CD4-positive, alpha-beta memory T cell (primary cell): ENCODE measurements around the gene DNAJC9. TPM values are rescaled to one million over a fixed set of nuclear protein-coding genes. Genes with fewer than 3 reads are reported as not detected.

Experiments
- CTCF ChIA-PET: fragments of 350-600 bp; sonication (Branson Sonifier 250); formaldehyde crosslinking; loops from one replicate; lab custom pipeline; 2021; ENCODE audit warnings: inconsistent platforms; ENCODE audit not compliant: partially characterized antibody; lab: Charles Lee
- POLR2A ChIA-PET: fragments of 350-600 bp; sonication (Branson Sonifier 250); formaldehyde crosslinking; loops from one replicate; lab custom pipeline; 2021; ENCODE audit not compliant: partially characterized antibody; lab: Charles Lee
- DNase-seq, 5 donors: peaks; one replicate each; pipeline versions ENCODE4 v3.0.0 to v3.0.0-alpha.2; 2020 to 2022; ENCODE audit warnings: mixed read lengths in 1 of 5
- H3K27ac ChIP-seq: one replicate; pipeline ENCODE4 v1.7.0; 2013; ENCODE audit warnings: low read depth, low read length
- H3K27me3 ChIP-seq: 2 replicates; pipeline ENCODE4 v1.7.0; 2013; ENCODE audit warnings: mild to moderate bottlenecking, low read length, moderate library complexity; ENCODE audit not compliant: insufficient read depth
- H3K36me3 ChIP-seq: 2 replicates; pipeline ENCODE4 v1.7.0; 2013; ENCODE audit warnings: mild to moderate bottlenecking, low read length, moderate library complexity; ENCODE audit not compliant: insufficient read depth
- H3K4me1 ChIP-seq: 2 replicates; pipeline ENCODE4 v1.7.0; 2013; ENCODE audit warnings: mild to moderate bottlenecking, low read length, moderate library complexity; ENCODE audit not compliant: insufficient read depth
- H3K4me3 ChIP-seq, 2 donors: one replicate each; pipeline ENCODE4 v1.7.0; 2013; ENCODE audit warnings: low read length in 2 of 2, mild to moderate bottlenecking in 1 of 2
- H3K9me3 ChIP-seq, 2 donors: one replicate each; pipeline ENCODE4 v1.7.0; 2013; ENCODE audit warnings: low read length in 2 of 2, control low read depth in 1 of 2; ENCODE audit not compliant: control insufficient read depth in 1 of 2
- H3K27ac Mint-ChIP-seq, 7 donors: one replicate each; pipeline ENCODE4 v1.8.0; 2020 to 2021; ENCODE audit warnings: mixed read lengths in 7 of 7, mild to moderate bottlenecking in 6 of 7, inconsistent platforms in 3 of 7, moderate library complexity in 3 of 7
- H3K27me3 Mint-ChIP-seq, 2 donors: one replicate each; pipeline ENCODE4 v1.8.0; 2020 to 2021; ENCODE audit warnings: mixed read lengths in 2 of 2
- H3K36me3 Mint-ChIP-seq, 2 donors: one replicate each; pipeline ENCODE4 v1.8.0; 2020 to 2021; ENCODE audit warnings: mixed read lengths in 2 of 2, inconsistent platforms in 1 of 2, mild to moderate bottlenecking in 1 of 2
- H3K4me1 Mint-ChIP-seq, 4 donors: one replicate each; pipeline ENCODE4 v1.8.0; 2020 to 2021; ENCODE audit warnings: mixed read lengths in 4 of 4, mild to moderate bottlenecking in 1 of 4
- H3K4me3 Mint-ChIP-seq, 8 donors: one replicate each; pipeline ENCODE4 v1.8.0; 2020 to 2021; ENCODE audit warnings: mixed read lengths in 8 of 8, mild to moderate bottlenecking in 7 of 8, moderate library complexity in 6 of 8, inconsistent platforms in 3 of 8
- H3K9me3 Mint-ChIP-seq, 8 donors: one replicate each; pipeline ENCODE4 v1.8.0; 2020 to 2021; ENCODE audit warnings: mixed read lengths in 8 of 8, mild to moderate bottlenecking in 5 of 8, inconsistent platforms in 3 of 8, moderate library complexity in 1 of 8
- intact Hi-C: fragments of 100-400 bp; cut with micrococcal nuclease; formaldehyde crosslinking; loops from one replicate; pipeline ENCODE4 v1.15.1; 2023
- polyA plus RNA-seq, 2 donors: library from polyadenylated mRNA; unstranded; fragments of 300-500 nt; fragmentation: Illumina TruSeq; gene quantifications; one replicate each; pipeline ENCODE4 v1.2.3, GENCODE V29; 2021
- total RNA-seq, 2 experiments: library from RNA; stranded (reverse); gene quantifications; one replicate each; pipeline ENCODE4 v1.2.3, GENCODE V29; 2021

The DNAJC9 gene
- total and polyA plus RNA-seq, 4 experiments from 2014 or later: 31.6 to 40.1 (median 31.6) TPM

DNA sequence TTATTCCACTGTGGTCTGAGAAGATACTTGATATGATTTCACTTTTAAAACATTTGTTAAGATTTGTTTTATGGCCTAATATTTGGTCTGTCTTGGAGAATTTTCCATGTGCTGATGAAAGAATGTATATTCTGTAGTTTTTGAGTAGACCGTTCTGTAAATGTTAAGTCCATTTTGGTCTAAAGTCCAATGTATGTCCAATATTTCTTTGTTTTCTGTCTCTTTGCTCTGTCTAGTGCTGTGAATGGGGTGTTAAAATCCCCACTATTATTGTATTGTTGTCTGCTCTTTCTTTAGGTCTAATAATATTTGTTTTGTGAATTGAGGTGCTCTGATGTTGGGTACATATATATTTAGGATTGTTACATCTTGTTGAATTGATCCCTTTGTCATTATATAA lies 31.3 kb downstream of the DNAJC9 start:
- Histone ChIP-seq H3K4me3 (no peak overlapping the region), H3K36me3 (peaks cover 8% of the 10 kb centered on the region), H3K27me3 (no peaks in the 10 kb centered on the region), H3K27ac (no peak overlapping the region), H3K9me3 (no peaks in the 10 kb centered on the region), H3K4me1 (no peaks in the 10 kb centered on the region)
- peaks cover 0 to 4% (median under 1%) of the 10 kb centered on the region in 4 donors for H3K4me1 Mint-ChIP-seq
- no peak overlapping the region for H3K27ac Mint-ChIP-seq
- POLR2A ChIA-PET: no interaction called here
- peaks cover 57 to 71% of the 10 kb centered on the region in 2 donors for H3K36me3 Mint-ChIP-seq
- CTCF ChIA-PET: no interaction called here
- DNase-seq: no peak
- intact Hi-C loops: no loop called here
- peaks cover 0 to 1% (median 0%) of the 10 kb centered on the region in 8 donors for H3K9me3 Mint-ChIP-seq
- no peaks in the 10 kb centered on the region for H3K27me3 Mint-ChIP-seq
- H3K4me3 Mint-ChIP-seq: no peak overlapping the region

DNA sequence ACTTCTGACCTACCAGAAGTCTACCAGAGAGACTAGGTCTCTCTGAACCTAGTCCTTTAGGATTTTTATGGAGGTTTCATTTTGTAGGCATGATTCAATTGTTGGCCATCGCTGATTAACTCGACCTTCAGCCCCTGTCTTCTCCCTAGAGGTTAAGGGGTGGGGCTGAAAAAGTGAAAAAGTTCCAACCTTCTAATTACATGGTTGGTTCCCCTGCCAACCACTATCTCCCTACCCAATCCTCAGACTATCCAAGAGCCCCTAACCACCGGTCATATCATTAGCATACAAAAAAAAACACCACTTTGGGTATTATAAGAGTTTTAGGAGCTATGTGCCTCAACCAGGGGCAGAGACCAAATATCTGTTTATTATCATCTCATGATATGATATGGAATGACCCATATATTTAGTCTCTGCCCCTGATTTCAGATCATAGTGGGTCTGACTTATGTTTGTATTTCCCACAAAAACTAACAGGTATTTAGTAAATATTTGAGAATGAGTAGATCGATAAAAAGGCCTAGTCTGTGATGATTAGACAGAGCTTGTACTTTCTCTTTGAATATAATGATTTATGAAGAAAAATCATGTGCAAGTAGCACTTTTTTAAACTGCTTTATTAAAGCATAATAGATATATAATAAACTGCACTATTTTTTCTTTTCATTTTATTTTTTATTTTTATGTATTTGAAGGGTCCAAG lies 35.8 kb downstream of the DNAJC9 start:
- H3K27ac Mint-ChIP-seq: no peak overlapping the region
- H3K36me3 ChIP-seq: no peaks in the 10 kb centered on the region
- H3K9me3 Mint-ChIP-seq: peaks cover 0 to 1% (median 0%) of the 10 kb centered on the region in 8 donors

DNA sequence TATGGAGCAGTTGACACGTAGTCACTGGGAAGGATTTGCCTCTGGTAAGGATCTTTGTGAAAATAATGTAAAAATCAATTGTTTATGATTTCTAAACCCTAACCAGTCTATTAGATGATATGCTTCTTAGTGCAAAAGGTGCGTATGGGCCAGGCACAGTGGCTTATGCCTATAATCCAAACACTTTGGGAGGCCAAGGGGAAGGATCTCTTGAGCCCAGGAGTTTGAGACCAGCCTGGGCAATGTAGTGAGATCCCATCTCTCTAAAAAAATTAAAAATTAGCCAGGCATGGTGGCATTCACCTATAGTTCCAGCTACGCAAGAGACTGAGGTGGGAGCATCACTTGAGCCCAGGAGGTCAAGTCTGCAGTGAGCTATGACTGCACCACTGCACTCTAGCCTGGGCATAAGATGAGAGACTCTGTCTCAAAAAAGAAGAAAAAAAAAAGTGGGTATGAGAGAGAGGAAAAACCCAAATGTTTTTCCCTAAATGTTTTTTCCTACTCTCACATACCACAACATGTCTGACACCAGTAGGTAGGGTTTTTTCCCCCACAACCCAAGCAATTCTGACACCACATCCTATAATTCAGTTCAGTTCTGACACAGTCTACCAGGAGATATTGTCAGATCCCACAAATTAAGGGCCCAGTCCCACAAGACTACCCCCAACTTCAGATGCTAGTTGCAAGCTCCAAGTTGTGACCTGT lies 36.5 kb downstream of the DNAJC9 start:
- ChIA-PET POLR2A (no interaction called here), CTCF (no interaction called here)
- peaks cover 37 to 45% of the 10 kb centered on the region in 2 donors for H3K36me3 Mint-ChIP-seq
- no peaks in the 10 kb centered on the region for H3K36me3 ChIP-seq
- H3K4me1 ChIP-seq: no peaks in the 10 kb centered on the region
- H3K27ac Mint-ChIP-seq: peak overlapping the region in 1 of 7 donors; percentile 8
- H3K9me3 ChIP-seq: no peaks in the 10 kb centered on the region
- no peak overlapping the region for H3K27ac ChIP-seq
- DNase-seq: no peak
- H3K9me3 Mint-ChIP-seq: peaks cover 0 to 4% (median 0%) of the 10 kb centered on the region in 8 donors
- peaks cover 0 to 4% (median under 1%) of the 10 kb centered on the region in 4 donors for H3K4me1 Mint-ChIP-seq
- no peaks in the 10 kb centered on the region for H3K27me3 Mint-ChIP-seq
- no peaks in the 10 kb centered on the region for H3K27me3 ChIP-seq
- H3K4me3 ChIP-seq: no peak overlapping the region
- no peak overlapping the region for H3K4me3 Mint-ChIP-seq
- intact Hi-C loops: no loop called here

More for the DNA sequence above, 35.8 kb downstream of the DNAJC9 start:
- POLR2A ChIA-PET: no interaction called here
- Histone ChIP-seq H3K27me3 (no peaks in the 10 kb centered on the region), H3K4me1 (no peaks in the 10 kb centered on the region), H3K4me3 (no peak overlapping the region), H3K9me3 (no peaks in the 10 kb centered on the region), H3K27ac (no peak overlapping the region)
- CTCF ChIA-PET: no interaction called here
- no peaks in the 10 kb centered on the region for H3K27me3 Mint-ChIP-seq
- peaks cover 42 to 46% of the 10 kb centered on the region in 2 donors for H3K36me3 Mint-ChIP-seq
- intact Hi-C loops: no loop called here
- H3K4me1 Mint-ChIP-seq: peaks cover 0 to 4% (median under 1%) of the 10 kb centered on the region in 4 donors
- H3K4me3 Mint-ChIP-seq: no peak overlapping the region
- no peak for DNase-seq

DNA sequence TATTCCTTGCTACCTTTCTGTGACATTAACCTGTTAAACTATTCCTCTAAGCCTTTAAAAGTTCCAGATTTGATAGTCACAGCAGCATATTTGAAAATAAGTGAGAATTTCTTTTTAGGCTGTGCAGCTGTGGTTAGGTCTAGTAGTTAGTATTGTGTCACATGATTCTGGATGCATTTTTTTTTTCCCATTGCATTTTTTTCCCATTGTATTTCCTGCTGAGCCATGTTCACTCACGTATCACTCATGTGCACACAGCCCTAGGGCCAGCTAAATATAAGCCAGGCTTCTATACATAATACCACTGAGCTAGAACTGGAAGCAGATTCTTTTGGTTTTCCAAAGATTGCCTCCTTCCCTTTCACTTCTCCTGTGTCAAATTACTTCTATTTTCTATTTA lies 37.4 kb downstream of the DNAJC9 start:
- Histone ChIP-seq H3K9me3 (no peaks in the 10 kb centered on the region), H3K27me3 (no peaks in the 10 kb centered on the region), H3K4me1 (no peaks in the 10 kb centered on the region), H3K4me3 (no peak overlapping the region), H3K27ac (no peak overlapping the region), H3K36me3 (no peaks in the 10 kb centered on the region)
- DNase-seq: no peak
- intact Hi-C loops: no loop called here
- Mint-ChIP-seq H3K27me3 (no peaks in the 10 kb centered on the region), H3K36me3 (peaks cover 37 to 42% of the 10 kb centered on the region in 2 donors), H3K4me1 (peaks cover 0 to 4% (median under 1%) of the 10 kb centered on the region in 4 donors), H3K9me3 (peaks cover 0 to 5% (median 0%) of the 10 kb centered on the region in 8 donors), H3K27ac (no peak overlapping the region), H3K4me3 (no peak overlapping the region)
- CTCF ChIA-PET: no interaction called here
- POLR2A ChIA-PET: no interaction called here

DNA sequence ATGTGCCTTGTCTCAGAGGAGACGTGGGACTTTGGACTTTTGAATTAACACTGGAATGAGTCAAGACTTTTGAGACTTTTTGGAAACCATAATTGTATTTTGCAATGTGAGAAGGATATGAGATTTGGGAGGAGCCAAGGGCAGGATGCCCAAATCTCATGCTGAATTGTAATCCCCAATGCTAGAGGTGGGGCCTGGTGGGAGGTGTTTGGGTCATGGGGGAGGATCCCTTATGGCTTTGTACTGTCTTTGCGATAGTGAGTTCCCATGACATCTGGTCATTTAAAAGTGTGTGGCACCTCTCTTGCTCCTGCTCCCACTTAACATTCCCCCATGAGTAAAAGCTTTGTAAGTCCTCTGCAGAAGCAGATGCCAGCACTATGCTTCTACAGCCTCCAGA lies 39.2 kb downstream of the DNAJC9 start:
- Mint-ChIP-seq H3K4me3 (no peak overlapping the region), H3K4me1 (no peaks in the 10 kb centered on the region), H3K27me3 (no peaks in the 10 kb centered on the region), H3K27ac (no peak overlapping the region), H3K9me3 (peaks cover 0 to 5% (median 0%) of the 10 kb centered on the region in 8 donors), H3K36me3 (peaks cover 22 to 24% of the 10 kb centered on the region in 2 donors)
- CTCF ChIA-PET: interaction anchor here (1.9 kb wide), 1 partner anchor 10 kb away, joined by 6 read pairs; no protein-coding TSS in a partner anchor
- no peaks in the 10 kb centered on the region for H3K4me1 ChIP-seq
- H3K9me3 ChIP-seq: no peaks in the 10 kb centered on the region
- H3K27me3 ChIP-seq: no peaks in the 10 kb centered on the region
- no peak for DNase-seq
- no peak overlapping the region for H3K4me3 ChIP-seq
- no peaks in the 10 kb centered on the region for H3K36me3 ChIP-seq
- H3K27ac ChIP-seq: no peak overlapping the region
- intact Hi-C loops: no loop called here
- POLR2A ChIA-PET: interaction anchor here (1.6 kb wide), 1 partner anchor 40 kb away, joined by 3 read pairs; the partner anchor contains the start of gene DNAJC9

DNA sequence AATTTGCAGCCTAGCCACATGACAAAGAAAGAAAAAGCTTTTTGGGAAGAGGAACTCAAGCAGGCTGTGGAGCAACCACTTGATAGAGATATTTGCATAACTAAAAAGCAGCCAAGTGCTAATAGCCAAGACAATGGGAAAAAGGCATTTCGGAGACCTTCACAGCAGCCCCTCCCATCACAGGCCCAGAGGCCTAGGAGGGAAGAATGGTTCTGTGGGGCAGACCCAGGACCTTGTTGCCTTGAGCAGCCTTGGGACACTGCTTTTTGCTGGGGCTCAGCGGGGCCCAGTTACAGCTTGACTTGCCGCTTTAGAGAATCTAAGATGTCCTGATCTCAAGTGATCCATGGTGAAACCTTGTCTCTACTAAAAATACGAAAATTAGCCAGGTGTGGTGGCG lies 40.7 kb downstream of the DNAJC9 start:
- H3K36me3 ChIP-seq: no peaks in the 10 kb centered on the region
- Mint-ChIP-seq H3K36me3 (peaks cover 17 to 19% of the 10 kb centered on the region in 2 donors), H3K27me3 (no peaks in the 10 kb centered on the region), H3K4me1 (no peaks in the 10 kb centered on the region), H3K9me3 (peaks cover 0 to 4% (median 0%) of the 10 kb centered on the region in 8 donors), H3K4me3 (no peak overlapping the region), H3K27ac (peak overlapping the region in 1 of 7 donors; percentile 66)
- no peaks in the 10 kb centered on the region for H3K4me1 ChIP-seq
- H3K9me3 ChIP-seq: no peaks in the 10 kb centered on the region
- H3K27me3 ChIP-seq: no peaks in the 10 kb centered on the region
- CTCF ChIA-PET: no interaction called here
- no peak for DNase-seq
- intact Hi-C loops: no loop called here
- no peak overlapping the region for H3K27ac ChIP-seq
- H3K4me3 ChIP-seq: no peak overlapping the region
- POLR2A ChIA-PET: no interaction called here

DNA sequence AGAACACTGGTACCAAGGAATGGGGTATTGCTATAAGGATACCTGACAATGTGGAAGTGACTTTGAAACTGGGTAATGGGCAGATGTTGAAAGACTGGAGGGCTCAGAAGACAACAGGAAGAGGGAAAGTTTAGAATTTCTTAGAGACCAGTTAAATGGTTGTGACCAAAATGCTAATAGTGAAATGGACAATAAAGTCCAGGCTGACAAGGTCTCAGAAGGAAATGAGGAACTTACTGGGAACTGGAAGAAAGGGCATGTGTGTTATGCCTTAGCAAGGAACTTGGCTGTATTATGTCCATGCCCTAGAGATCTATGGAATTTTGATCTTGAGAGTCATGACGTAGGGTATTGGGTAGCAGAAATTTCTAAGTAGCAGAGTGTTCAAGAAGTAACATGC lies 41.2 kb downstream of the DNAJC9 start:
- no peaks in the 10 kb centered on the region for H3K9me3 ChIP-seq
- Mint-ChIP-seq H3K9me3 (peaks cover 0 to 4% (median 0%) of the 10 kb centered on the region in 8 donors), H3K4me3 (no peak overlapping the region), H3K27me3 (no peaks in the 10 kb centered on the region), H3K27ac (no peak overlapping the region), H3K36me3 (peaks cover 13 to 14% of the 10 kb centered on the region in 2 donors), H3K4me1 (no peaks in the 10 kb centered on the region)
- DNase-seq: no peak
- H3K4me1 ChIP-seq: no peaks in the 10 kb centered on the region
- no peaks in the 10 kb centered on the region for H3K36me3 ChIP-seq
- H3K4me3 ChIP-seq: no peak overlapping the region
- H3K27me3 ChIP-seq: no peaks in the 10 kb centered on the region
- intact Hi-C loops: no loop called here
- no peak overlapping the region for H3K27ac ChIP-seq
- ChIA-PET POLR2A (no interaction called here), CTCF (no interaction called here)
